NCI-H345 treated with DMSO at 0.1 percent for 48 hours (cell line): ENCODE results near the gene SORBS2.
"Not testable (repeated sequence)": the region's sequence is repeated elsewhere in the genome, so short reads cannot be mapped to it uniquely, and the experiment has no call there.

ENCODE experiments used
- DNase-seq: peaks from one replicate; lab custom pipeline; 2025; ENCODE audit not compliant: unreplicated experiment; lab: John Stamatoyannopoulos, UW

SORBS2 gene

DNA sequence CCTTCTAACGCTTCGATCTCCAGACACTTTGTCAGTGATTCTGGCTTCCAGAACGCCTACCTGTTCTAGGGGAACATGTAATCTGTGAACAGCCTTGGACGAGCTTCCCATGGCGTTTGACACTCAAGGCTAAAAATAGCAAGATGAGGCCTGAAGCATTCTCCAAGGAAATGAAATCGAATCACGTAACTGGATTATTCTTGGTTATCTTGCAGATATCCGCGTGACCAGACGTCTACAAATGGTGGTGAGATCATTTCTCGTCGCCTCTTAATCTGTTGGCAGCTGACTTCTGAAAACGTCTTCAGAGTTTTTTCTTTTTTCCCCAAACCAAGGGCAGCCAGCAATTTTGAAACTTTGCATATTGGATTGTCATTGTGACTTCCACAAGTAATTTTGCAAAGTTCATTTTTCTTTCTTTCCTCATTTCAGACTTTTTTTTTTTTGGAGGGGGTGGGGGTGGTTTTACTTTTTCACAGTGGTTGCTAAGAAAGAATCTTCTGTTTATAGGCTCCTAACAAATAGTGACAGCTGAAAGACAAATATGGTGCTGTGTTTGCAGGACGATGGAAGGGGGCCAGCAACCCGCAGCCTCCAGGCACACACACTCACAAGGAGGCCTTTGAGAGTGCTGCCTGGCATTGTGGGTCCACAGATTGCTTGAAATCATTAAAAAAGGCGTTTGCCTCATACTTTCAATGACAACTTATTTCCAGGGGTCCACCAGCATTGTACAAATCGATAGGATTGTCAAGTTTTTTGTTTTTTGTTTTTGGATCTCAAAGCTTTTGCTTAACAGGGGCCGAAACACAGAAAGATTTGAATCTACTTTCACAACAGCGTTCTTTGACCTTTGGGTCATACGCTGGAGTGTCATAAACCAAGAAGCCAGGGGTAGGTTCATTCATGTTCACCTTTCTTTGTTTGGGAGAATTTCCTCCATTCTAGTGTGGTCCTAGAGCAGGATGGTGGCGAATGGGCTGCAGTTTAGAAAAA lies 244.3 kb downstream of the SORBS2 start:
- DNase-seq: no peak

DNA sequence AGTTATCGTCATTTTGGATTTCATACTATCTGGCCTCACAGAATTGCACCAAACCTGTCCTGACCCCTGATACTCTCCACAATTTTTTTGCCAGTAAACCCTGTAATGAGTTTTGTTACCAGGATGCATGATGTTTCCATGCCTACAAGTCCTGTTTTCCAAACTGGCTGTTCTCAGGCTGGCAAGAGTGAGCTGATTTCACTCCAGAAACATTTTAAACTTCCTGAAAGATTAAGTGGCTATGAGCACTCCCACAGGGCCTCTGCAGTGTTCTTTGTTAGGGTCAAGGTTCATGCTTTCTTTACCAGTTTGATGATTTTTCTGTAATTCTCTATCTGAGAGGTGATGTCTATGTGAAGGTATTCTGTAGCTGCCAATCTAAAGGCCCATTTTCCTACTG lies 245.0 kb downstream of the SORBS2 start:
- no peak for DNase-seq

DNA sequence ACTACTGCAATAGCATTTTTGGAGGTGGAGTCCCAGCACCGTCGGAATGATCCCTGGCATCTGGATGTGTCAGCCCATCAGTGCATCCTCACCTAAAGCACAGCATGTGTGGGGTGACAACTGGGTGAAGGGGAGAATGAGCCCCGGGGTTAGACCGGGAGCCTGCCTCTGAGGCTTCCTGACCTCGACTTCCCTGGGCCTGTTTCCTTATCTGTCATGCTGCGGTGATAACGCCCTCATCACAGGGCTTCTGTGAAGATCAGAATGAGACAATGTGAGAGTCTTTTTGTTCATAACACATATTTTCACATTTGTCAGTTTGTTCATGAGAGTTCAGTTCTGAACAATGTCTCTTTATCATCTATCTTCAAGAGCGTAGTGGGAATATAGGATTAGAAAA lies 245.6 kb downstream of the SORBS2 start:
- no peak for DNase-seq

DNA sequence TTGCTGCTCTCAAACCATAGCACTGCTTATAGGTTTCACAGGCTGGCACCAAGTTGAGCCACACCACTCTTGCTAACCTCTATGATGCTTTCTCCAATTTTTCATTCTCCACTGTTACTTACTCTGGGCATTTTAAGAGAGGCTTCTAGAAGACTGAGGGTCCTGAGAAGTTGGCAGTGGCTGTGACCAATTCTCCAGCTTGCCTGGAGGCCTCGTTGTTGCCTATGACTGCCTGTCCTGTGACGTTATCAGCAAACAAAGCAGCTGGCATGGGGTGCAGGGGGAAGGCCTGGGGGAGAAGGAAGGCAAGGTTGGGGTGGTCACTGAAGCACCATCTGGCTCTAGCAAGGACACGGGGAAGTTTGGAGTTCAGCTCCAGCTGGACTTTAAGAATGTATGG lies 246.3 kb downstream of the SORBS2 start:
- no peak for DNase-seq

DNA sequence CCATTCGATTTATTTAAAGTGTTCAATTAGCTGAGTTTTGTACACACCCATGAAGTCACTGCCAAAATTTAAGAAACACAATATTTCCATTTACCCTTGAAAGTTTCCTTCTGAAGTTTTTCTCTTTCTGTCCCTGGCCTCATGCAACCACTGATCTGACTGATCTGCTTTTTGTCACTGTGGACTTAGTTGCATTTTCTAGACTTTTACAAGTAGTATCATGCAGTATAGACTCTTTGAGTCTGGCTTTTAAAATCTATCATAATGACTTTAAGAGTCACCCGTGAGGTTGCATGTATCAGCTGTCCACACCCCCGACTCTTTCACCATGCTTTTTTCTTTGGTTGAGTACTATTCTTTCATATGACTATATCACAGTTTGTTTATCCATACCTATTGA lies 247.6 kb downstream of the SORBS2 start:
- DNase-seq: no peak

DNA sequence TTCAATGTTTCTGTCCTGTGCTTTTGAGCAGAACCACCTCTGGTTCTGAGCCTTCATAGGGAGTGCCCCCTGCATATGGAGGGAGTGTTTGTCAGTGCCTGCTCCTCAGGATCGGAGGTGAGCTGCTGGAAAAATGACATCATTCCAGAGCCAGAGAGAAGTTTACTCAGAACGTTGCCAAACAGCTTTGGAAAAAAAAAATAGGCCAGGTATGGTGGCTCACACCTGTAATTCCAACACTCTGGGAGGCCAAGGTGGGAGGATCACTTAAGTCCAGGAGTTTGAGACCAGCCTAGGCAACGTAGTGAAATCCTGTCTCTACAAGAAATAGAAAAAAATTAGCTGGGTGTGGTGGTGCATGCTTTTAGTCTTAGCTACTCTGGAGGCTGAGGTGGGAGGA lies 249.5 kb downstream of the SORBS2 start:
- DNase-seq: no peak

- DNase-seq: no peak
These were observed 251.7 kb downstream of the SORBS2 start for GRCh38 chr4:185560316-185560715.

GRCh38 chr4:185559915-185560281 lies 252.1 kb downstream of the SORBS2 start:
- no peak for DNase-seq

GRCh38 chr4:185559251-185559914 lies 252.6 kb downstream of the SORBS2 start:
- DNase-seq: not testable (repeated sequence)

DNA sequence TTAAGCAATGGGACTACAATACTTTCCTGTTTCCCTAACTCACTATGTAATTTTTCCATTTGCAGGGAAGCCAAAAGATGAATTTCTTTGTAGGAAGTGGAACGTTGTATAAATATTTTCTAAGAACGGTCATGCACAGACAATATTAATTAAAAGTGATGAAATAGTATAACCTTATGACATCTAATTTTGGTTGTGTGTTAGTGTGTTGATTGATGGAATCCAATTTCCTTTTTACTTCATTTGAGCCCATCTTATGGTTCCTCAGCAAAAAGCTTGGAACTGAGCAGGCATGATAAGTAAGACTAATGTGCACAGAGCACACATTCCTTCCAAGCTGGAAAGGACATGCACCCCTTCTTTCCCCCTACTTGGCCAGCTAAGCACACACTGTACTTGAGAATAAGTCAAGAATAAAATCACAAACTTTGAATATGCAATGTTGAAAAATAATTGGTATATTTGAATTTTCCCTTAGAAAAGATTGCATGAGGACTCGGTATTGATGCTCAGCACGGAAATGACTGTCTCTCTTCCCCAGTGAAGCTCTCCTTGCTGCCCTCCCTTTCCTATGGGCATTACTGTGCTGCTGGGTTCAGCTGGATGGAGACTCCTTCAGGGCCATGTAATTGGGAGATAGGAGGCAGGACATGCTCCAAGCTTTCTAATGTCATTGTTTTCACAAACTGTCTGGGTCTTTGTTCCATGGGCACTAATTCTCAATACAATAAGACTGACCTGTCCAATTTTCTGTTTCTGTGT lies 257.4 kb downstream of the SORBS2 start:
- no peak for DNase-seq

DNA sequence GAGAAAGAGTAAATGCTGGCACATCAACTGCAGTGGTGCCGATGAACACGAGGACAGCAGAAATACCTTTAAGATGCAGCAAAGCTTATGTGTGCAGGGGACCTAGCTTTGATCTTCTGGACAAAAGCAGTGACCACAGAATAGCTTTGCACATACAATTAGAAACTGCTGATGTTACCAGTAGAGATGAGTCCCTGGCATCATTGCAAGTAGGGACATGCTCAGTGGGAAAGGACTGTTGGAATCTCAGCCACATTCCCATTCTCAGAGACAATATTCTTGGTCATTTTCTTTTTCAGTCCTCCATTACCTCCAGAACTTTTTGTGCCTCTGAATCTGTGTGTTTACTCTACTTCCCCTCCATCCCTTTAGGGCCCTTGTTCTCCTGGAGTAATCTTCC lies 259.7 kb downstream of the SORBS2 start:
- DNase-seq: no peak

DNA sequence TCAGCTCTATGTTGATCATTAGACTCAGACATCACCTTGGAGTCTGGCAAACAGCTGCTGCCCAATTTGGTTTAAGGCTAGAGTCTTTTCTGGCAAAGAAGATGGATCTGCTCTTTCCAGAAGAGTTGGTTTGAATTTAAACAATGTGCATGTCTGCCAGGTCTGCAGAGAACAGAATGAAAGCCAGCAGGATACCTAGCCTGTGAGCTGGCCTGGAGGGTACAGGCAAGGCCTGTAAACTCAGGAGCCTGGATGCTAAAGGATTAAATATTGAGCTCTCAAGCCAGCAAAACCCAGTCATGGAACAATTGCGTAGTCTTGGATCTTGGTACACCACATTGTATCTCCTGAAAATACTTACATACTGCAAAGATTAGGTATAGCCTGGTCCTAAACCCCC lies 261.1 kb downstream of the SORBS2 start:
- no peak for DNase-seq

GRCh38 chr4:185549095-185549639 lies 262.8 kb downstream of the SORBS2 start:
- DNase-seq: no peak

DNA sequence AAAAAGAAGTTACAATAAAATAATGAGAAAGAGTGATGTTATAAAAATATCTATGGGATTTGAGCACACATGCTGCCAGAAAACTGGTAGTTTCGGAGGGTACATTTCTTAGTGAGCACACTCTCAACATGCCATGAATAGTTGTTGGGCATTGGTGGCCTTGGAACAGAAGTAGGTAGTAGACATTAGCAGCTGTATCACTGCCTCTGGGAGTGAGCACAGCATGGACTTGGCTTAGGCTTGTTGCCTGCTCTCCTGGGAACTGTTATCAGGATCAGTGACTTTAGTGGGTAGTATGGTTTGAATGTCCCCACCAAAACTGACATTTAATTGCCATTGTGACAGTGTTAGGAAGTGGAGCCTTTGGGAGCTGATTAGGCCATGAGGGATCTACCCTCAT lies 263.4 kb downstream of the SORBS2 start:
- DNase-seq: no peak

GRCh38 chr4:185546335-185546734 lies 265.7 kb downstream of the SORBS2 start:
- no peak for DNase-seq

DNA sequence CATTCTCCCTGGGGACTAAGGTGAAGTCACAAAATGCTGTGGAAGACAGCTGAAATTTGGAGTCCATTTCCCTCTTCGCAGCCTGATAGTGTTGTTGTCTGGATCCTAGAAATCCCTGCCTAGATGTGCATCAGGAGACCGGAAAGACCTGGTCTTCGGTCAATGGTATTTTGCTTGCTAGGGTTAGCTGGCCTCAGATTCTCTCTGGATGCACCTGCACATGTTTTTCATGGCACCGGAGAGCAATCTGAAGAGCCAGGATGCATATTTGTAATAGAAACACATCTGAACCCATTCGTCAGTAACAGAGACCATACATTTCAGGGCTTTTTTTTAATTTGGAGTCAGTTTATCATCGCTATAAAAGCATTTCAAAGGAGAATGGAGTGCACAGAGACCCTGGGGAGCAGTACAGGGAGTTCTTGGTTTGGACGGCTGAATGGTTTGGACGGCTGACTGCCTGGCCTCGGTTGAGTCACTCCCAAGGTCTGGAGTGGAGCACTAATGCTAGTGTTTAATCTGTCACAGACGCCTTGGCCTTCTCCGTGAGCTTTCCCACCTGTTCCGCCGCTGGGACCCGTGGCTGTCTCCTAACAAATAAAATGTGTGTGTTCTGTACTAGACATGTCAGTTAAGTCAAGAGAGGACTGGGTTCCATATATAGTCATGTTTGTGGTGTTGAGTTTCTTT lies 269.2 kb downstream of the SORBS2 start:
- no peak for DNase-seq

DNA sequence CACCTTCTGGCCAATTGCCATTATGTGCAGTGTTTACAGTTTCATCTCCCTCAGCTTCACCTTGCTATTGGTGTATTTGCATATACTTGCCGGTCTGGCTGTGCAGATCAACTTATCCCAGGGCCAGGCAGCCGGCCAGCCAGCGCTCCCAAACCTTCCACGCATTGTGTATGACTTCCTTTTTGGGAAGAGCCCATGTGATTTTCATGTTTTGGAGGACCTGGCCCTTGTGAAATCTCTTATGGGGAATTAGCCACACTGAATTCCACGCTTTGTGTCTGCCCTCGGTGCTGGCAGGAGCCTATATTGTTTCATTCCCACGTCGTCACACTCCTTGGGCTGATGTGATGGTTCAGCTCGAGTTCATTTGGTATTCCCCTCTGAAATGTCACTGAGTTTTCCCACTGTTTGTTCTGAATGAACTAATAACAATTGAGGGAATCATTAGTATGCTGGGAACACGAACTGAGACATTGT lies 270.7 kb downstream of the SORBS2 start:
- DNase-seq: no peak

DNA sequence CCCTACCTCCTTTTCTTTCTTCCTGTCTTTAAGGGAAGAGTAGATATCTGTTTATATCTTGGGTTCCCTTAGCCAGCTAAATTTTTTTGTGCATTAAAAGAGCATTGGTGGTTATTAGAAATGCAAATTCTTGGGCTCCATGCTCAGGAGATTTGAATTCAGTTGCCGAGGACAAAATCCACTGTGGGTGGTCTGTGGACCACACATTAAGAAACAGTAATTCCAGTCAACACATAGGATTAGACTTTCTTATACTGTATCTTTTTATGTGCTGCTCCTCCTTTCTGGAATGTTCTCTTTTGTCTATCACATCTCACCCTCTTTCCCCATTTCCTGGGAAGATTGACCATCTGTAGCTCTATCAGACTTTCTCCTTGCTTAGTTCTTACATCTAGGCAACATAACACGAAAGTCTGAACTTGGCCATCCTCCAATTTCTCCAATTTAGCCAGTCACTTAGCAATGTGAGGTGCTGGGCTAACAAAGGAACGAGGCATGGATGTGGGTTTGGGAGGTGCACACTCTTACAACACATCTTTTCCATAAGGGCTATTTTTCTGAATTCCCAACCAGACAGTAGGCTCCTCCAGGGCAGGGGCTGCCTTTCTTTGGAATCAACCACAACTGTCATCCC lies 271.4 kb downstream of the SORBS2 start:
- no peak for DNase-seq

DNA sequence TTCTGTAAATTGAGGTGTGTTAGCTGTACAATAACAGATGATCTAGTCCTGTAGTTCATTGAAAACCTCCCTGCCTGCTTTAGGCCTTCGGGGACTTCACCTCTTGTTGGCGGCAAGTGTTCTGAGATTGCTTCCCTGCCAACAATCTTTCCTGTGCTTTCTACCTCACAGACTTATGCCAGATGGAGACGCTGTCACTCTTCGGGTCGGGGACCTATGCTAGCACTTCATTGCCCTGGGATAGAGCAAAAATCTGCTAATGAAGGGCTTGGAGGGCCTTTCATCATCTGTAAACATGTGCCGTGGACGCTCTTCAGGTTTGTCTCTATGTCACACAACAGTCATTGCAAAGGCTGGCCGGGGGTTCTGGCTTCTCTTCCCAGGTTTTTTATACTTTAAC lies 272.0 kb downstream of the SORBS2 start:
- DNase-seq: no peak

GRCh38 chr4:185538806-185539205 lies 273.2 kb downstream of the SORBS2 start:
- no peak for DNase-seq
